Forelimb muscle (tissue), 1 donor: Measurements from ENCODE around the gene KISS1R. TPM values are rescaled to one million over a fixed set of nuclear protein-coding genes. Genes with fewer than 3 reads are reported as not detected.
"Not testable (repeated sequence)": the region's sequence is repeated elsewhere in the genome, so short reads cannot be mapped to it uniquely, and the experiment has no call there.

Source experiments
- DNase-seq: peaks from one replicate; pipeline ENCODE4 v3.0.0-alpha.2; 2013; ENCODE audit warnings: low read depth
- polyA plus RNA-seq: library from polyadenylated mRNA; unstranded; fragments of 120-200 nt; gene quantifications from one replicate; pipeline ENCODE4 v1.2.1, GENCODE V29; 2013; ENCODE audit not compliant: insufficient read length

Gene KISS1R
- polyA plus RNA-seq = not detected

DNA sequence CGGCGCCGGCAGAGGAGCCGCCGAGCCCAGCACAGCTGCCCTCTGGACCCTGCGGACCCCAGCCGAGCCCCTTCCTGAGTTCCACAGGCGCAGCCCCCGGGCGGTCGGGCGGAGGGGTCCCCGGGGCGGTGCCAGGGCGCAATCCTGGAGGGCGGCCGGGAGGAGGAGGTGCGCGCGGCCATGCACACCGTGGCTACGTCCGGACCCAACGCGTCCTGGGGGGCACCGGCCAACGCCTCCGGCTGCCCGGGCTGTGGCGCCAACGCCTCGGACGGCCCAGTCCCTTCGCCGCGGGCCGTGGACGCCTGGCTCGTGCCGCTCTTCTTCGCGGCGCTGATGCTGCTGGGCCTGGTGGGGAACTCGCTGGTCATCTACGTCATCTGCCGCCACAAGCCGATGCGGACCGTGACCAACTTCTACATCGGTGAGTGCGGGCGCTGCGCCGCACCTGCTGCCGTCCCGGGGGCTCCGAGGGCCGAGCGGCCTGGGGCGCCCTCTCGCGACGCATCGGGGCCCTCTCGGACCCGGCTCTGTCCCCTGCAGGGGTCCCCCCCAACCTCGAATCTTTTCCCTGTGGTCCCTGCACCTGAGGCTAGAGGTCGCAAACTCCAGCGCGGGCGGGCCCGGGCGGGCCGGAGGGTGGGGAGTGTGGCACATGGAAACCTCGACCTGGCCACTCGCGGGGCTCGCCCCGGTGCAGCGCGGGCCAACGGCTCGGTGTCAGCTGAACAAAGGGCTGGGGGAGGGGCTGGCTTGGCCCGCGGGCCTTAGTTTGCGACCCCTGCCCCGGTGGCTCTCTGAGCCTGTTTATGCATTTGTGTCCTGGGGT, at the start of gene KISS1R:
TSS of gene KISS1R (plus strand) at position 11 of the 829 bp plus-strand sequence. CDS start at position 181, 170 bp downstream.
- DNase-seq = no peak

GRCh38 chr19:867855-868457, 49.2 kb upstream of the KISS1R start:
- DNase-seq = no peak

- no peak for DNase-seq
Measured at GRCh38 chr19:868458-869244, 48.5 kb upstream of the KISS1R start.

DNA sequence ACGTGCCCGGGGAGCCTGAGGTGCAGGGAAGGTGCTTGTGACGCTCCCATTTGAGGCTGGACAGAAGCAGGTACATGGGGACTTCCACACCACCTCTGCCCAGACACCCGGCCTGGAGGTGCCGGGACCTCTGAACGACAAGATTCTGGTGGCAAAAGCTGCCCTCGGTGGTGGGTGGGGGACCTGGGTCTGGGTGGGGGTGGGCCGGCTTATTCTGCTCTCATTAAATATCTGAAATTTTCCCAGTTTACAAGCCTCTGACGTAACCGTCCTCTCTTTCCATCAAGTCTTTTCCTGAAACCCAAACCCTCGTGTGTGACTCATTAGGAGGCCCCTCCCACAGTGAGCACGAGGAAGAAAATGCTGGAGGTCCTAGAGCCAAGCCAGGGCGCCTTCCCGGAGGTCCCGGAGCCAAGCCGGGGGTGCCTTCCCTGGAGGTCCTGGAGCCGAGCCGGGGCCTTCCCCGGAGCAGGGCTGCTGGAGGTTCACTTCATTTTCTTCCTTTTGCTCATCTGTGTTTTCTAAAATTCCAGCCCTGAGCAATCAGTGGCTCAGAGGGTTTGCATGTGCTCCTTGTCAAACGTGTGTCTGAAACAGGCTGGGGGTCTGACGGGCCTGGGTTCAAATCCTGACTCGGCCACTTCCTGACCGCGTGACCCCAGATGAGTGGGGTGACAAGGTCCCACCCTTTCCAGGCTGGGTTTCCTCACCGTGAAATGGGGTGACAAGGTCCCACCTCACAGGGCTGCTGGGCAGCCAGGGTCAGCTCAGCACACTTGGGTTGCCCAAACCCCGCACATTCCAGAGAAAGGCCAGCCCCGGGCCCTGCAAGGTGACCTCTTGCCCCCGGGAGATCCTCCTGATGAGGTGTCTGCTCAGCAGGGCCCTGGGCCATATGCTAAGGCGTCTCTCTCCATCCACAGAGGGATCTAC, 47.6 kb upstream of the KISS1R start:
- peak; percentile 55 for DNase-seq

GRCh38 chr19:870314-870713, 46.8 kb upstream of the KISS1R start:
- no peak for DNase-seq

DNA sequence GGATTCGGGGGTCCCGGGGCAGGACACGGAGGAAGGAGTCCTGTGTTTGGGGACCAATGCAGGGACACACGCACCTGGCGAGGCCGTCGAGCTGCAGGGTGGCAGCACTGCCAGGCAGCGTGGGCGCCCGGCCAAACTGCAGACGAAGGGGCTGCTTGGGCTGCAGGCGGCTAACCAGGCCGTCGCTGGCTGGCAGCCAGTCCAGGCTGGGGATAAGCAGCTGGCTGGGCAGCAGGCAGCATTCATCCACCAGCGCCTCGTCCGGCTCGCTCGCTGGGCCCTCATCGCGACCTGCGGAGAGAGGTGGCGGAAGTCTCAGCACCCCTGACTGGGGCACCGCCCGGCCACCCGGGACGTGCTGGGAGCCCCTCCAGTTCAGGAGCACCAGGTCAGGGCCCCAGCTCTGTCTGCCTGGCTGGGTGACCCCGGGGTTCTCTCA, 46.2 kb upstream of the KISS1R start:
- DNase-seq = no peak

DNA sequence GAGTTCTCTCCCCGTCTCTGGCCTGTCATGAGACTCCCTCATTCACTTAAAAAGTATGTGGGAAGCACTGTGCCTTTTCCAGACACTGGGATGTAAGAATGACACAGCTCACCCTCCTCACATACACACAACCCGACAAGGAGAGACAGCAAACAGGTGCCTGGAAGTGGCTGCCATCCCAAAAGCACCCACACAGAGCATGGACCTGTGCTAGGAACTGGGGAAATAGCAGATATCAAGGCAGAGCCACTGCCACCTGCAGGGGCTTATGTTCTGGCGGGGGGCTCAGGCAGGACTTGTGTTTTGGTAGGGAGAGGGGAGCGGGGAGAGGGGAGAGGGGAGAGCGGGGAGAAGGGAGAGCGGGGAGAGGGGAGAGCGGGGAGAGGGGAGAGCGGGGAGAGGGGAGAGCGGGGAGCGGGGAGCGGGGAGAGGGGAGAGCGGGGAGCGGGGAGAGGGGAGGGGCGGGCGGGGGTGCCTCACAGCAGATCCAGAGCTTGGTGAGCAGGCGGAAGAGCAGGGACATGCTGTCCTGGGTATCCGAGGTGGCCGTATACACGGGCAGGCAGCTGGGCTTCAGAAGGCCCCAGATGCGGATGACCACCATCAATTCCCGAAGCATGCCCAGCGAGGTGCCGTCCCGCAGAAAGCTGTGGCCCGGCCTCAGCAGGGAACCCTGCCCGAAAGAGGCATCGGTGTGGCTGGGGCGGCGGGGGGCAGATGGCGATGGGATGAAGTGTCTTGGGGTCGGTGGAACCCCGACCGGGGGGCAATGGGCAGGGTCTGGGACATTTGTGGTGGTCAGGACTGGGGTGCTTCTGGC, 45.5 kb upstream of the KISS1R start:
- no peak for DNase-seq

GRCh38 chr19:872266-872951, 44.7 kb upstream of the KISS1R start:
- DNase-seq = no peak

DNA sequence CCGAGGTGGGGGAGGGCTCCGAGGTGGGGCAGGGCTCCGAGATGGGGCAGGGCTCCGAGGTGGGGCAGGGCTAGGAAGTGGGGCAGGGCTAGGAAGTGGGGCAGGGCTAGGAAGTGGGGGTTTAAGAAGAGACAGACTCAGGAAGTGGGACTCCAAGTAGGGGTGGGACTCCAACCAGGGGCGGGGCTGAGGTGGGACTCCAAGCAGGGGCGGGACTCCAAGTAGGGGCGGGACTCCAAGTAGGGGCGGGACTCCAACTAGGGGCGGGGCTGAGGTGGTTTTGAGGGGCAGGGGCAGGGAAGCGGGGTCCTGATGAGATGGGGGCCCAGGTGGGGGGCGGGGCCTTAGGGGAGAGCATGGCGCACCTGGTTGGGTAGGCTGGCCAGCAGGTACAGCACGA, 44.0 kb upstream of the KISS1R start:
- DNase-seq = no peak

DNA sequence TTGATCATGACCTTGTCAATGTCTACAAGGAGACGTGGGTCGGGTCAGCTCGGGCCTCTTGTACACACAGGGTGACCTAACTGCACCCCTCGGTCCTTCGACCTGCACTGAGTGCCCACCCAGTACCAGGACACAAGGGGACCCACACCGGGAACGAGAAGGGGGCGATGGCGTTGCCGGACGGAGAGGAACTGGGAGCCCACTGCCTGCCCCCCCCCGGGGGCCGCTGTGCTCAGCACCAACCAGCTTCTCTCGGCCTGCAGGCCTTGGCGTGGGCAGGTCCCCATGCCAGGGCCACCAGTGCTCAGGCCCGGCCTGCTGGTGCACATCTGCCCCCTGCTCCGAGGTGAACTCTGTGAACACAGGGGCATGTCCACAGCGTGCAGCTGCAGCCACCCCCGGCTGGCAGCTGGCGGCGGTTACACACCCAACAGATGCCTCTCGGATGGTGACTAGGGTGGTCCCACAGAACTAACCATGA, 43.5 kb upstream of the KISS1R start:
- DNase-seq = no peak

DNA sequence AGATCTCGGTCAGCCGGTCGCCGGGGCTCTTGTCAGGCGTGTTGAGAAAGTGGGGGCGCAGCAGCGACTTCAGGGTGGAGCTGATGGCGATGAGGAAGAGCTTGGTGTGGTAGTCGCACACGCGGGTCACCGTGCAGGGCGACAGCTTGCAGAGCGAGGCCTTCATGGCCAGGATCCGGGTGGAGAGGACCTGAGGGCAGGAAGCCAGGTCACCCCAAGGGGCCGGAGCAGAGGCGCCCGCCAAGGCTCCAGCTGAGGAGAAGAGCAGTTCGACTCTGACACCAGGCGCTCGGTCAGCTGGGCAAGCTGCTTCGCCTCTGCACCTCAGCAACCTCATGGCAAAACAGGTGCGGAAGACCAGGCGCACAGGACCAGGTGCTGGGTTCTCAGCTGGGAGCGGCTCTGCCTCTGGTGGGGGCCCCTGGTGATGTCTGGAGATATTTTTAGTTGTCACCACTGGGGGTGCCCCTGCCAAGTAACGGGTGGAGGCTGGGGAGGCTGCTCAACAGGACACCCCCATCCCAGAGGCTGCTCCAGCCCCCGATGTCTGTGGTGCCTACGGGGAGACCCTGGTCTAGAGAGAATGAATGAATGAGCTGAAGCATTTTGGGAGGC, 41.8 kb upstream of the KISS1R start:
- no peak for DNase-seq

GRCh38 chr19:876089-876488, 41.0 kb upstream of the KISS1R start:
- DNase-seq = no peak

- DNase-seq = no peak
Measured at GRCh38 chr19:876780-877314, 40.3 kb upstream of the KISS1R start.

GRCh38 chr19:877992-878660, 39.0 kb upstream of the KISS1R start:
- DNase-seq = not testable (repeated sequence)

- DNase-seq = not testable (repeated sequence)
Measured at GRCh38 chr19:878751-879561, 38.2 kb upstream of the KISS1R start.

- DNase-seq = no peak
Measured at GRCh38 chr19:879711-880438, 37.3 kb upstream of the KISS1R start.
